K562 (cell line): ENCODE measurements around the gene DUSP3. TPM values are rescaled to one million over a fixed set of nuclear protein-coding genes. Genes with fewer than 3 reads are reported as not detected.

Experiments used
- ARHGAP35 ChIP-seq: fragments of 450-650 bp; IDR thresholded peaks from 2 replicates; pipeline ENCODE4 v1.6.1; 2018; ENCODE audit not compliant: partially characterized antibody
- BRF1 ChIP-seq: IDR thresholded peaks from 3 replicates; pipeline ENCODE4 v1.6.1; 2011; ENCODE audit warnings: borderline replicate concordance, mild to moderate bottlenecking; ENCODE audit not compliant: insufficient read length; ENCODE audit errors: extremely low read depth
- HMG20B ChIP-seq: fragments of 250-450 bp; sonication (Bioruptor Pico); IDR thresholded peaks from 2 replicates; pipeline ENCODE4 v1.5.0; 2021; ENCODE audit warnings: mild to moderate bottlenecking
- NCOA2 ChIP-seq, 2 experiments: fragments of 450-650 bp; IDR thresholded peaks; 2 replicates each; pipeline ENCODE4 v1.6.1; 2018; ENCODE audit warnings: mild to moderate bottlenecking in 2 of 2, moderate library complexity in 1 of 2; ENCODE audit not compliant: partially characterized antibody in 2 of 2
- NR2C1 ChIP-seq, 2 experiments: fragments of 450-650 bp; IDR thresholded peaks; 2 replicates each; pipeline ENCODE4 v1.6.1; 2017; ENCODE audit warnings: mild to moderate bottlenecking in 2 of 2, antibody characterized with exemption in 1 of 2, inconsistent platforms in 1 of 2, missing compliant biosample characterization in 1 of 2, missing genetic modification characterization in 1 of 2
- SAP30 ChIP-seq: fragments of 200-600 bp; sonication (generic); IDR thresholded peaks from 2 replicates; pipeline ENCODE4 v1.6.1; 2012; ENCODE audit warnings: borderline replicate concordance, low read depth, mild to moderate bottlenecking, moderate library complexity, low read length, control low read depth, inconsistent platforms; ENCODE audit not compliant: insufficient read depth, poor library complexity, severe bottlenecking
- TCFL5 ChIP-seq: fragments of 250-450 bp; sonication (Bioruptor Pico); conservative IDR thresholded peaks from 2 replicates; pipeline ENCODE4 v1.6.1; 2021; ENCODE audit warnings: mild to moderate bottlenecking, moderate library complexity, matching md5 sums
- ZNF764 ChIP-seq: fragments of 250-450 bp; sonication (Bioruptor Pico); IDR thresholded peaks from 2 replicates; pipeline ENCODE4 v1.4.0; 2020; ENCODE audit warnings: low read depth, mild to moderate bottlenecking, moderate library complexity
- polyA plus RNA-seq, 8 experiments: library from polyadenylated mRNA; depleted of rRNA in 4 of 8; stranded (reverse) in 5 of 8; unstranded in 3 of 8; fragments of >200 nt; fragmentation: Nextera tagmentation in 2 of 8; fragmentation: Illumina TruSeq in 1 of 8; extraction: Ambion mirVana in 2 of 8; extraction: Trizol in 1 of 8; gene quantifications; 2 replicates each; pipeline versions ENCODE4 v1.2.1 to v1.2.3, GENCODE V29; 2011 to 2014; ENCODE audit warnings: inconsistent platforms in 1 of 8, missing spikeins in 1 of 8
- total RNA-seq, 7 experiments: library from RNA; depleted of rRNA in 6 of 7; stranded (reverse); fragments of >200 nt in 6 of 7; fragmentation: Illumina TruSeq in 2 of 7; extraction: Trizol in 2 of 7; gene quantifications; 2 replicates each; pipeline versions ENCODE4 v1.2.1 to v1.2.3, GENCODE V29; 2011 to 2021; ENCODE audit warnings: low replicate concordance in 1 of 7
- TF ChIP-seq, protein P1 (sequence below), 2 experiments: fragments of 450-650 bp in 1 of 2; sonication (generic) in 1 of 2; formaldehyde crosslinking; conservative IDR thresholded peaks; 2 replicates each; pipeline versions ENCODE4 v1.4.0 to v1.8.1; 2020 to 2022; ENCODE audit warnings: mild to moderate bottlenecking in 1 of 2, missing genetic modification reagents in 1 of 2
- TF ChIP-seq, protein P2 (sequence below): sonication (generic); formaldehyde crosslinking; IDR thresholded peaks from 2 replicates; pipeline ENCODE4 v1.8.1; 2023; ENCODE audit warnings: mild to moderate bottlenecking, missing genetic modification reagents
- TF ChIP-seq, protein P3 (sequence below): fragments of 450-650 bp; formaldehyde crosslinking; IDR thresholded peaks from 2 replicates; pipeline ENCODE4 v1.4.0; 2020; ENCODE audit warnings: mild to moderate bottlenecking, mixed read lengths

Gene DUSP3
- total and polyA plus RNA-seq, 9 of the 15 experiments (the other 6 are each of a cell fraction or from before 2014, with no cell fraction given) = 4.1 to 19.8 (median 12.3) TPM

DNA sequence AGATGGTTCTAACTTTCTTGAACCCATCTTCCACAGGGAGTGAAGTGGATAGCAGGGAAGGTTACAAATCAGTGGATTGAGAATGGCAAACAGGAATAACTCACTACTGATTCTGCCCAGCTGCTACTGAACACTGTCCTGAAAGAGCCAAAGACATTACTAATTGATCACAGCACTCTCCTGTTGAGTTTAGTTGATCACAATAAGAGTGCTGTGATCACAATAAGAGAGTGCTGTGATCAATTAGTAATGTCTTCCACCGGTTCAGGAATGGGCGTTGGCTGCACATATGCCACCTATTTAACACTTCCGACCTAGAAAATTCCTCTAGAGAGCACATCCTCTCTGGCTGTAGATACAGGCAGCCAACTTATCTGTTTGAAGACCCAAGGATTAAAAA, 12.8 kb upstream of the DUSP3 start (continued):
- TF ChIP-seq, protein P1, sequence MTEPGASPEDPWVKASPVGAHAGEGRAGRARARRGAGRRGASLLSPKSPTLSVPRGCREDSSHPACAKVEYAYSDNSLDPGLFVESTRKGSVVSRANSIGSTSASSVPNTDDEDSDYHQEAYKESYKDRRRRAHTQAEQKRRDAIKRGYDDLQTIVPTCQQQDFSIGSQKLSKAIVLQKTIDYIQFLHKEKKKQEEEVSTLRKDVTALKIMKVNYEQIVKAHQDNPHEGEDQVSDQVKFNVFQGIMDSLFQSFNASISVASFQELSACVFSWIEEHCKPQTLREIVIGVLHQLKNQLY (CRISPR knock-in tag; conservative IDR thresholded peaks at IDR 0.05) = no peak
- TF ChIP-seq ARHGAP35 (no peak), TCFL5 (CRISPR knock-in tag) (no peak), SAP30 (no peak), BRF1 (no peak), NCOA2 (IDR thresholded peaks at IDR 0.05; ENCODE audit: partially characterized antibody in 2 of 2) (no peak), NR2C1 (IDR thresholded peaks at IDR 0.05) (no peak), NR2C1 (tag; IDR thresholded peaks at IDR 0.05) (no peak), HMG20B (no peak), ZNF764 (CRISPR knock-in tag) (no peak)
- TF ChIP-seq, protein P2, sequence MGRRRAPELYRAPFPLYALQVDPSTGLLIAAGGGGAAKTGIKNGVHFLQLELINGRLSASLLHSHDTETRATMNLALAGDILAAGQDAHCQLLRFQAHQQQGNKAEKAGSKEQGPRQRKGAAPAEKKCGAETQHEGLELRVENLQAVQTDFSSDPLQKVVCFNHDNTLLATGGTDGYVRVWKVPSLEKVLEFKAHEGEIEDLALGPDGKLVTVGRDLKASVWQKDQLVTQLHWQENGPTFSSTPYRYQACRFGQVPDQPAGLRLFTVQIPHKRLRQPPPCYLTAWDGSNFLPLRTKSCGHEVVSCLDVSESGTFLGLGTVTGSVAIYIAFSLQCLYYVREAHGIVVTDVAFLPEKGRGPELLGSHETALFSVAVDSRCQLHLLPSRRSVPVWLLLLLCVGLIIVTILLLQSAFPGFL (CRISPR knock-in tag) = no peak
- TF ChIP-seq, protein P3, sequence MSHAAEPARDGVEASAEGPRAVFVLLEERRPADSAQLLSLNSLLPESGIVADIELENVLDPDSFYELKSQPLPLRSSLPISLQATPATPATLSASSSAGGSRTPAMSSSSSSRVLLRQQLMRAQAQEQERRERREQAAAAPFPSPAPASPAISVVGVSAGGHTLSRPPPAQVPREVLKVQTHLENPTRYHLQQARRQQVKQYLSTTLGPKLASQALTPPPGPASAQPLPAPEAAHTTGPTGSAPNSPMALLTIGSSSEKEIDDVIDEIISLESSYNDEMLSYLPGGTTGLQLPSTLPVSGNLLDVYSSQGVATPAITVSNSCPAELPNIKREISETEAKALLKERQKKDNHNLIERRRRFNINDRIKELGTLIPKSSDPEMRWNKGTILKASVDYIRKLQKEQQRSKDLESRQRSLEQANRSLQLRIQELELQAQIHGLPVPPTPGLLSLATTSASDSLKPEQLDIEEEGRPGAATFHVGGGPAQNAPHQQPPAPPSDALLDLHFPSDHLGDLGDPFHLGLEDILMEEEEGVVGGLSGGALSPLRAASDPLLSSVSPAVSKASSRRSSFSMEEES = no peak
